Measurements from ENCODE around the gene ZMAT2.
A peak's percentile ranks its signal among the peaks of the same experiment; 100 is the strongest.
"Not testable (repeated sequence)": the region's sequence is repeated elsewhere in the genome, so short reads cannot be mapped to it uniquely, and the experiment has no call there.

ZMAT2 gene

DNA sequence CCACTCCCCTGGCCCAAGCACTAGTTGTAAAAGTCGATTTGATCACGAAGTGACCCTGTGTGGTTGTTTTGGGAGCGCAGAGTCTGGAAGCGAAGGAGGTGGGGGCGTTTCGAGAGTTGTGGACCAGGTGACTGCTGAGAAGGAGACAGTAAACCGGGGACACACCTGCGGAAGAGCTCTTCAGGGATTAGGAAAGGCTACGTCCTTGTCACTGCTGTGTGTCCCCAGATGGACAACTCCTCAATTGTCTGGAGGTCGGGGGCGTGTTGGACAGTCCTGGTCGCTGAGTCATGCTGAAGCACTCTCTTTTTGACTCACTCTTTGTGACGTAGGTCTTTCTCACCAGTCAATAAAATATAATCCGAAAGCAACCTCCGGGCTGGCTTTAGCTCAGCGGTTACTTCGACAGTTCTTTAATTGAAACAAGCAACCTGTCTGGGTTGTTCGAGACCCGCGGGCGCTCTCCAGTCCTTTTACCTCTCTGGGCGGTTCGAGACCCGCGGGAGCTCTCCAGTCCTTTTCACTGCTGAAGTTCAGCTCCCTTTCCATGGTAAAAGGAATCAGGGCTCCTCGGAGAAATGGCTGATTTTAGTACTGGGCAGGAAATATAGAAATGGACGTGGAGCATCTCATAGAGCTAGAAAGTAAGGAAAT, 10.8 kb downstream of the ZMAT2 start:
- peak; percentile 81 for DNase-seq

DNA sequence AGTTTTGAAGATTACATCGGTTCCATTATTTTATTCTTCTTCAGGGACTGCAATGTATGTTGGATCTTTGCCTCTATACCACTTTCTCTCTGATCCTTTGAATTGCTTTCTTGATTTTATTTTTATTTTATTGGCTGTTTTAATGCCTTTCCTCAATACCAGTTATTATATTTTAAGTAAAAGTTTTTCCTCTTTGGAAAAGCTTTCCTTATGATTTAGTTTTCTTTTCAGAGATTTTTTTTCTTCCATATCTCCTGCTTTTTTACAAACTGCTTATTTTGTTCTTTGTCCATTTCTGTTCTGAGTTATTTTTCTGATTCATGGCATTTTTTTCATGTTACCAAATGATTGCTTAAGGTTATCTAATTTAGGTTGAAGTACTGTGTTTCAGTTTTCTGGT, 11.5 kb downstream of the ZMAT2 start:
- no peak for DNase-seq

- no peak for DNase-seq
Measured at GRCh38 chr5:140713562-140714094, 13.4 kb downstream of the ZMAT2 start.

GRCh38 chr5:140716238-140716637, 16.0 kb downstream of the ZMAT2 start:
- not testable (repeated sequence) for DNase-seq

DNA sequence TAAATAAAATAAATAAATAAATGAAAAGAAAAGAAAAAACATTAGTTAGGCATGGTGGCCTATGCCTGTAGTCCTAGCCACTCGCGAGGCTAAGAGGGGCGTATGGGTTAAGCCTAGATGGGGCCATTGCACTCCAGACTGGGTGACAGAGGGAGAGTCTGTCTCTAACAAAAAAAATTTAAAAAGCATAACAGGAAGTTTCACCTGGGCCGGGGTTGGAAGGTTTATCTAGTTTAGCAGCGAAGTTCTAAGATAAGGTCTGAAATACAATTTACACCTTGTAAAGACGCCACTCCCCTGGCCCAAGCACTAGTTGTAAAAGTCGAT, 18.0 kb downstream of the ZMAT2 start:
- DNase-seq: no peak

DNA sequence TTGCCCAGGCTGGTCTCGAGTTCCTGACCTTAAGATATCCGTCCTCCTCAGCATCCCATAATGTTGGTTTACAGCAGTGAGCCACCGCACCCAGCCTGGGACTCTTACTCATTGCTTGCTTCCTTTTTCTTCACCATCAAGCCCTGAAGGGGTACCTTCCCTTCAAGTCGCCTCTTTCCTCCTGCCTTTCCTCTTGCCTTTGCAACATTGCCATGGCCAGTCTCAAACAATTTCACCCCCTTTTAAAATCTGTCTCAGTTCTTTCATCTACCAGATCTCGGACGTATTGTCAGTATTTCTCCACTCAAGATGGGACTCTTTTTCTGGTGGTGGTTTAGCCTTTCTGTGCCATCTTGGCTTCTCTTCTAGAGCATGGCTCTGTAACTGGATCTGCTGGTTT, 20.5 kb downstream of the ZMAT2 start:
- DNase-seq: not testable (repeated sequence)

DNA sequence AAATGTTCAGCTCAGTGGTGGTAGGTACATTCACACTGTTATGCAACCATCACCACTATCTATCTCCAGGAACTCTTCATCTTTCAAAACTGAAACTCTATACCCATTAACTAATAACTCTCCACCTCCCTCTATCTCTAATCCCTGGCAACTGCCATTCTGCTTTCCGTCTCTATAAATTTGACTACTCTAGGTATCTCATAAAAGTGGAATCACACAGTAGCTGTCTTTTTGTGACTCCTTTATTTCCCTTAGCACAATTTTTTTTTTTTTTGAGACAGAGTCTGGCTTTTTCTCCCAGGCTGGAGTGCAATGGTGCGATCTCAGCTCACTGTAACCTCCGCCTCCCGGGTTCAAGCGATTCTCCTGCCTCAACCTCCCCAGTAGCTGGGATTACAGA, 21.1 kb downstream of the ZMAT2 start:
- not testable (repeated sequence) for DNase-seq

- DNase-seq: peak; percentile 53
Measured at GRCh38 chr5:140725799-140726471, 25.7 kb downstream of the ZMAT2 start.

- no peak for DNase-seq
Measured at GRCh38 chr5:140733098-140733497, 32.9 kb downstream of the ZMAT2 start.

DNA sequence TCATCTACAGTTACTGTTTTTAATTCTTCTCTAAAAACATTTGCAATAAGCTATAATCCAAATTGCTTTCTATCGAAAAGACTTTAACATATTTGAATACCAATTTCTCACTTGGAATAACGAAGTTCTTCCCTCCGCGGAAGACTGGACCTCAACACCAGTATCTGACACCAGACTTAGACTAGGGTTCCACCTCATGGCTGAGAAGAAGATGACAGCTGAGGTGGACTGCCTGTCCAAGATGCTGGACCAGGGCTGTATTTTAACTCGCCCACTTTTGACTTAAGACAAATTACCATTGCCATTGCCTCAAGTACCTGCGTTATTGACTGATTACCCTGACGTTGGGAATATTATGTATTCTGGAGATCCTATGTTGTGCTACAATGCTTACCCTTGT, 34.1 kb downstream of the ZMAT2 start:
- DNase-seq: no peak

GRCh38 chr5:140737486-140737885, 37.2 kb downstream of the ZMAT2 start:
- DNase-seq: no peak

DNA sequence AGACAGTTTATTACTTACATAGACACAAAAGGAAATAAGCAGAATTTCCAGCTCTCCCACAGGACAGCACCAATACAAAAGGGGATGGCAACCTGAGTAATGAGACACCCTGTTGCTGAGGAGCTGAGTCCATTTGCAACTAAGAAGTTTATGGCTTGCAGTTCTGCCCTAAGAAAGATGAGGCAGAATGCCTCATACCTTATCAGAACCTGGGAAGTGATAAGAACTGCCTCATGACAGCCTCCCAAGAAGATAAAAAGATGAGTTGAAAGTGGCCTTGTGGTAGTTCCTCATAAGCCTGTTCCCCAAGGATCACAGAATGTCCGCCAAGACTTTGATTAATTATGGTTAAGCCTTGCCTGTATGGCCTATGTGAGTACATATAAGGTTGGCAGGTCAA, 41.7 kb downstream of the ZMAT2 start:
- no peak for DNase-seq

DNA sequence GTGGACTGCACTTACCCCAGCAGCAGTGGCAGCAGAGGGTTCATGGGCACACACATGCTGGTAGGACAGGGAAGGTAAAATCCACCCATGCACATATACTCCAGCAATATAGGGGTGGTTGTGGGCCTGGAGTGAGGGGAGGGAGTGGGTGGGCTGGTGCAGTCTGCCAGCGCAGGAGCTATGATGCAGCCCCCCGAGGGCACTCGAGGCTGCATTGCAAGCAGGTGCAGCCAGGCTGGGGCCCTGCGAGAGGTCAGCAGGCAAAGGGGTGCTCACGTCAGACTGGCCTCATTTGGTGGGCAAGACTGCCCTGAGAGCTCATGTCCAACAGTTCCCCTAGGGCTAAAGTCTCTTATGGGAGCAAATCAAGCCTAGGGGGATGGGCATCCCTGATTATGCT, 53.3 kb downstream of the ZMAT2 start:
- no peak for DNase-seq
